IPS DF 6.9 (cell line): Measurements from ENCODE around the gene LYG1.

Experiments used
- DNase-seq: peaks from one replicate; pipeline ENCODE4 v3.0.0-alpha.2; 2013; ENCODE audit warnings: low read depth, low spot score
- H3K27ac ChIP-seq: one replicate; pipeline ENCODE4 v1.5.1; 2013; ENCODE audit warnings: low read length, control low read depth
- H3K27me3 ChIP-seq: 2 replicates; pipeline ENCODE4 v1.6.1; 2013; ENCODE audit warnings: mild to moderate bottlenecking, low read length; ENCODE audit not compliant: control insufficient read depth, insufficient read depth
- H3K36me3 ChIP-seq: 2 replicates; pipeline ENCODE4 v1.6.1; 2013; ENCODE audit warnings: low read length; ENCODE audit not compliant: control insufficient read depth, insufficient read depth
- H3K4me1 ChIP-seq: 2 replicates; pipeline ENCODE4 v1.6.1; 2013; ENCODE audit warnings: low read length; ENCODE audit not compliant: control insufficient read depth, insufficient read depth
- H3K4me3 ChIP-seq: 2 replicates; pipeline ENCODE4 v1.5.1; 2013; ENCODE audit warnings: mild to moderate bottlenecking, low read length
- H3K9me3 ChIP-seq: 2 replicates; pipeline ENCODE4 v1.6.1; 2013; ENCODE audit warnings: low read length, inconsistent platforms; ENCODE audit not compliant: control insufficient read depth, insufficient read depth
- WGBS: extraction: QIAGEN DNeasy Blood & Tissue Kit; methylation state at CpG from one replicate; pipeline ENCODE4 v1.1.7; 2013; ENCODE audit warnings: mixed read lengths, missing lambda C conversion rate; ENCODE audit not compliant: insufficient read length, insufficient coverage; 5-methylcytosine and 5-hydroxymethylcytosine counted together

LYG1 gene

GRCh38 chr2:99275882-99276281 lies 25.1 kb downstream of the LYG1 start:
- no peaks in the 10 kb centered on the region for H3K36me3 ChIP-seq
- no CpG with 5 or more reads among the region's 7 CpGs for whole genome bisulfite sequencing
- no peaks in the 10 kb centered on the region for H3K4me1 ChIP-seq
- no peaks in the 10 kb centered on the region for H3K9me3 ChIP-seq
- no peak overlapping the region for H3K4me3 ChIP-seq
- no peak for DNase-seq
- H3K27ac ChIP-seq, result no peak overlapping the region
- no peaks in the 10 kb centered on the region; the same call in 1 of the 2 replicates for H3K27me3 ChIP-seq

GRCh38 chr2:99261242-99261641 lies 39.8 kb downstream of the LYG1 start:
- DNase-seq, result no peak

DNA sequence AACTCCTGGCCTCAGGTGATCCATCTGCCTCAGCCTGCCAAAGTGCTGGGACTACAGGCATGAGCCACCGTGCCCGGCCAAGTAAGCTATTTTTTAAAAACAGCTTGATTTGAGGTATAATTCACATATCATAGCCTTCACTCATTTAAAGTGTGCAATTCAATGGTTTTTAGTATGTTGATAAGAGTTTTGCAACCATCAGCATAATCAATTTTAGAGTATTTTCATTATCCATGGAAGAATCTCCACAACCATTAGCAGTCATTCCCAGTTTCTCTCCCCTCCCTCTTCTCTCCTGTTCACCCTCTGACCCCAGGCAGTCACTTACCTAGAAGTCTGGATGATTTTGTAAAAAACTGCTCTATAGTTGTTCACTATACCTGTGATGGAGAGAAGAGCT lies 40.8 kb downstream of the LYG1 start:
- no peaks in the 10 kb centered on the region for H3K4me1 ChIP-seq
- H3K27ac ChIP-seq, result no peak overlapping the region
- H3K27me3 ChIP-seq, result no peaks in the 10 kb centered on the region
- WGBS, result no CpG with 5 or more reads among the region's 2 CpGs
- DNase-seq, result no peak
- H3K9me3 ChIP-seq, result no peaks in the 10 kb centered on the region
- H3K36me3 ChIP-seq, result no peaks in the 10 kb centered on the region
- H3K4me3 ChIP-seq, result no peak overlapping the region

More at GRCh38 chr2:99261242-99261641, 39.8 kb downstream of the LYG1 start:
- WGBS, result no CpG with 5 or more reads among the region's 4 CpGs
- Histone ChIP-seq H3K9me3 (no peaks in the 10 kb centered on the region), H3K4me1 (no peaks in the 10 kb centered on the region), H3K27me3 (no peaks in the 10 kb centered on the region), H3K36me3 (no peaks in the 10 kb centered on the region), H3K27ac (no peak overlapping the region), H3K4me3 (no peak overlapping the region)

DNA sequence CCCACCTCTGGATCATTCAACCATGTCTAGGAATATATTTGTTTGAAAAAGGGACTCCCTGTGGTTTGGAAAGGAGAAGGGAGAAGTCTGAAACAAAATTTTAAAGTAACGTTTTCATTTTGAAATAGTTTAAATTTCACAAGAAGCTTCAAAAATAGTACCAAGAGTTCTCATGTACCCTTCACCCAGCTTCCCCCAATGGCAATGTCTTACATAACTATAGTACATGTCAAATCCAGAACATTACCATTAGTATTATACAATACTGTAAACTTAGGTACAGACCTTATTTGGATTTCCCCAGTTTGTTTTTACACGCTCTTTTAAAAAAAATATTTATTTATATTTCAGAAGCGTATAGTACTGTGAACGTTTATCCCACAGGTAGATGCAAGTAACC lies 41.5 kb downstream of the LYG1 start:
- Histone ChIP-seq H3K27me3 (no peaks in the 10 kb centered on the region), H3K27ac (no peak overlapping the region), H3K4me1 (no peaks in the 10 kb centered on the region), H3K4me3 (no peak overlapping the region), H3K9me3 (no peaks in the 10 kb centered on the region), H3K36me3 (no peaks in the 10 kb centered on the region)
- DNase-seq, result no peak
- no CpG with 5 or more reads among the region's 4 CpGs for WGBS

DNA sequence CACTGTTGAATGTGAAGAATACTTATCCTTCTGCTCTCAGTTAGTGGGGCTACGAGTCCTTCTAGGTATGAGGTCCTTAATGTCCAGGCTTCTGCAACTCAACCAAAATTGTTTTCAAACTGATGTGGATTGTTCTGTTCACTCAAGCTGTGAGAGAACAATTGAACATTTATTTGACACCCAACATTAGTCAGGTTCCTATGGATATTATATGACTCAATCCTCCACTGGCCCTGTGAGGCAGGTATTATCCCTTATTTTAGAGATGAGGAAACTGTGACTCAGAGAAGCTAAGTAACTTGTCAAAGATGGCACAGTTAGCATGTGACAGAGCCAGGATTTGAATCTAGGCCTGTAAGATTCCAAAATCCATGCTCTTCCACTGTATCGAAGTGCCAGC lies 44.3 kb downstream of the LYG1 start:
- no peak for DNase-seq
- Histone ChIP-seq H3K27ac (no peak overlapping the region), H3K9me3 (no peaks in the 10 kb centered on the region), H3K4me1 (no peaks in the 10 kb centered on the region), H3K36me3 (no peaks in the 10 kb centered on the region), H3K4me3 (no peak overlapping the region), H3K27me3 (no peaks in the 10 kb centered on the region)
- no CpG with 5 or more reads among the region's 2 CpGs for WGBS

DNA sequence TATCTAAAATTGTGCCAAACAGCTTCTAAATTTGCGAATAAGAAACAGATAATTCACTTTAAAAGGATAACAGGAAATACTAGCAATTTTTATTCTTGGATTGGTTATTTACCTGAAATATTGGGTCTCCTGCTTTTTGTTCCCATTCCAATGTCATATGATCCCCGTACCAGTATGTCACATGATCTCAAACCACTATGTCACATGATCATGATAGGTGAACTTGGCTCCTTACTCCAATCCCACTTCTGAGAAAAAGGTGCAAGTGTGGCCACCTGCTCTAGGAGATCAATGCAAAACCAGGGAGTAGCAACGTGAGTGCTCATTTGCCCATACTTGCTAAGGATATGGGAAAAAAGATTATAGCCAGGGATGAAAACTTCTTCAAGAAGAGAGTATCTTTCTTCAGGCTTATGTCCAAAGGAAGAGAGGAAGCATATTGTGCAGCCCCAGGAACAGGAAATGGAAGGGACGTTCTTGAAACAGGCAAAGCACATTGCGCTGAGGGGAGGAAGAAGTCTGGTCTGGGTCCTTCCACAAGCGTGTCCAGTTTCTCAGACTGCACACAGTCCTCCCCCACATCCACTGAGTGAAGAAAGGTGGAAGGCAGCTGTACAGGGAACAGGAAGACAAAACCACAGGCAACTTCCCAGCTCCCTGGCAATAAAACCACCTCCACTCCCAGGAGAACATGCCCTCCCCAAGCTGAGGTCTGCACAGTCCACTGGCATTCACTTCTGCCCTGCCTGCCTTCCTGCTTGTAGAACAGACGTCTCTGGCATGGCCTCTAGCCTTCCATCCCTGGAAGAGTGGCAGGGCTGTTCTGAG lies 45.3 kb downstream of the LYG1 start, which contains the start of gene LYG2:
LYG2 (minus strand) TSS at position 176 of the 828 bp plus-strand sequence. CDS start 1,406 bp downstream, outside the sequence.
- Histone ChIP-seq H3K27me3 (no peaks in the 10 kb centered on the region), H3K27ac (no peak within 1 kb of the TSS), H3K4me1 (no peaks in the 10 kb centered on the region), H3K9me3 (no peaks in the 10 kb centered on the region; the same call in 1 of the 2 replicates), H3K4me3 (no peak within 1 kb of the TSS), H3K36me3 (no peaks in the 10 kb centered on the region)
- no peak for DNase-seq
- no CpG with 5 or more reads among the region's 7 CpGs for WGBS

- no CpG with 5 or more reads among the region's 2 CpGs for WGBS
- Histone ChIP-seq H3K9me3 (no peaks in the 10 kb centered on the region; the same call in 1 of the 2 replicates), H3K4me1 (no peaks in the 10 kb centered on the region)
Measured at GRCh38 chr2:99249951-99250350, 51.0 kb downstream of the LYG1 start.

GRCh38 chr2:99242151-99242550 lies 58.8 kb downstream of the LYG1 start:
- DNase-seq, result no peak
- WGBS, result no CpG with 5 or more reads among the region's 6 CpGs
- no peaks in the 10 kb centered on the region for H3K27me3 ChIP-seq

More at GRCh38 chr2:99249951-99250350, 51.0 kb downstream of the LYG1 start:
- no peak overlapping the region for H3K4me3 ChIP-seq
- H3K36me3 ChIP-seq, result no peaks in the 10 kb centered on the region
- H3K27ac ChIP-seq, result no peak overlapping the region
- no peak for DNase-seq
- no peaks in the 10 kb centered on the region for H3K27me3 ChIP-seq

DNA sequence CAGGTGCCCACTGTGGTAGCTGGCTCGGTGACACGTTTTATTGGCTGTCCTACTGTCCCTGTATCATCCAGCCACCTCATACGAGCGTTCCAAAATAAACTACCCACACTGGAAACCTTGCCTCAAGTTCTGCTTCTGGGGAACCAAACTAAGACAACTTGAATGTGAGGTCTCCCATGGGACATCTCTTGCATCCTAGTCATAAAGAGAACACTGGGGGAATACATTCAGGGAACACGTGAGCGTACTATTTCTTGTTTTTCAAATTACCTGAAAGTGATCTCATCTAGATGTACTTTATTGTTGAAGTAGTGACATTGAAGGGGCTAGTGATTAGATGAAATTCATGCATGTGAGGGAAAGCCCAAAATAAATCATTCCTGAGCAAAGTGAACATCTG lies 60.6 kb downstream of the LYG1 start:
- H3K36me3 ChIP-seq, result no peaks in the 10 kb centered on the region
- no peaks in the 10 kb centered on the region for H3K9me3 ChIP-seq
- WGBS, result no CpG with 5 or more reads among the region's 6 CpGs
- H3K4me1 ChIP-seq, result no peaks in the 10 kb centered on the region
- H3K27me3 ChIP-seq, result no peaks in the 10 kb centered on the region
- no peak overlapping the region for H3K4me3 ChIP-seq
- no peak for DNase-seq
- no peak overlapping the region for H3K27ac ChIP-seq

More at GRCh38 chr2:99242151-99242550, 58.8 kb downstream of the LYG1 start:
- Histone ChIP-seq H3K4me3 (no peak overlapping the region), H3K4me1 (no peaks in the 10 kb centered on the region), H3K9me3 (no peaks in the 10 kb centered on the region), H3K27ac (no peak overlapping the region), H3K36me3 (no peaks in the 10 kb centered on the region)

DNA sequence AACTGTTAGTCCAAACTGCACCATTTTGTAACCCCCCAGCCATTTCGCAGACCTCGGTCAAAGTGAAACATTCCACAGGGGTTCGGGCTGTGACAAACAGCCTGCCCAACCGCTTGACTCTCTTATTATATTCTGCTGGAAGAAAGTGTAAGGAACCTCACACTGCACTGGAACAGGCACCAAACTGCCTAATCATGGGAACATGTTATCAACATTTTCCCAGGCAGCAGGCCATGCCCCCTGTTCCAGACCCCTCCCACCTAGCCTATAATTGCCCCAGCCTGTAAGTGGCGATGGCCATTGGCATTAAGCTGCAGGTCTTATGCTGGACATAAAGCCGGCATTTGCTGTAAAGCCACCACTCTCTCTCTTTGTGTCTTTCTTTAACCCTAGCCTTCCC lies 62.4 kb downstream of the LYG1 start:
- no peak for DNase-seq
- WGBS, result no CpG with 5 or more reads among the region's 6 CpGs
- Histone ChIP-seq H3K4me1 (no peaks in the 10 kb centered on the region), H3K9me3 (no peaks in the 10 kb centered on the region), H3K27ac (no peak overlapping the region), H3K36me3 (no peaks in the 10 kb centered on the region), H3K27me3 (no peaks in the 10 kb centered on the region), H3K4me3 (no peak overlapping the region)
